Measurements from ENCODE around the gene HOXA1. TPM values are rescaled to one million over a fixed set of nuclear protein-coding genes. Genes with fewer than 3 reads are reported as not detected.
"Not testable (repeated sequence)": the region's sequence is repeated elsewhere in the genome, so short reads cannot be mapped to it uniquely, and the experiment has no call there.

Gene HOXA1
- total RNA-seq, 1 donor from 2014 or later, result 5.5 TPM

GRCh38 chr7:27053153-27053552 is 42.6 kb downstream of the HOXA1 start:
- DNase-seq (ENCODE audit: low read depth), result no peak

GRCh38 chr7:27051451-27051850 is 44.3 kb downstream of the HOXA1 start:
- DNase-seq (ENCODE audit: low read depth), result no peak

GRCh38 chr7:27048438-27048837 is 47.4 kb downstream of the HOXA1 start:
- no peak for DNase-seq (ENCODE audit: low read depth)

GRCh38 chr7:27046854-27047549 is 48.8 kb downstream of the HOXA1 start:
- DNase-seq (ENCODE audit: low read depth), result no peak

- not testable (repeated sequence) for DNase-seq (ENCODE audit: low read depth)
Observed at GRCh38 chr7:27045972-27046371, 49.8 kb downstream of the HOXA1 start.

GRCh38 chr7:27045066-27045465 is 50.7 kb downstream of the HOXA1 start:
- DNase-seq (ENCODE audit: low read depth), result not testable (repeated sequence)

Other genes starting within 250 kb of the HOXA1 start
- gene SKAP2, start 231.4 kb downstream of the HOXA1 start, total RNA-seq, result 43.3 and 48.1 TPM in 2 replicates
- 0.42 and 0.56 TPM in 2 replicates for gene HOXA2, start 6.7 kb upstream of the HOXA1 start, total RNA-seq
- gene HOXA4, start 34.8 kb upstream of the HOXA1 start, total RNA-seq, result 5.0 and 6.7 TPM in 2 replicates
- gene HOXA5, start 47.7 kb upstream of the HOXA1 start, total RNA-seq, result 5.7 and 8.8 TPM in 2 replicates
- 0.80 and 1.0 TPM in 2 replicates for gene HOXA6, start 51.8 kb upstream of the HOXA1 start, total RNA-seq
- gene HOXA3, start 56.6 kb upstream of the HOXA1 start, total RNA-seq, result 1.7 and 4.4 TPM in 2 replicates
- gene HOXA7, start 60.7 kb upstream of the HOXA1 start, total RNA-seq, result 20.5 and 20.9 TPM in 2 replicates
- 9.1 and 13.0 TPM in 2 replicates for gene HOXA9, start 69.5 kb upstream of the HOXA1 start, total RNA-seq
- gene HOXA10, start 78.3 kb upstream of the HOXA1 start, total RNA-seq, result 14.6 and 15.1 TPM in 2 replicates
- gene HOXA11, start 89.2 kb upstream of the HOXA1 start, total RNA-seq, result 1.7 TPM in 2 replicates
- gene HOXA13, start 104.1 kb upstream of the HOXA1 start, total RNA-seq, result 0.13 and 0.26 TPM in 2 replicates
- not detected in 2 replicates for gene EVX1, start 146.8 kb upstream of the HOXA1 start, total RNA-seq